Measurements from ENCODE around the gene BCO2.

DNA sequence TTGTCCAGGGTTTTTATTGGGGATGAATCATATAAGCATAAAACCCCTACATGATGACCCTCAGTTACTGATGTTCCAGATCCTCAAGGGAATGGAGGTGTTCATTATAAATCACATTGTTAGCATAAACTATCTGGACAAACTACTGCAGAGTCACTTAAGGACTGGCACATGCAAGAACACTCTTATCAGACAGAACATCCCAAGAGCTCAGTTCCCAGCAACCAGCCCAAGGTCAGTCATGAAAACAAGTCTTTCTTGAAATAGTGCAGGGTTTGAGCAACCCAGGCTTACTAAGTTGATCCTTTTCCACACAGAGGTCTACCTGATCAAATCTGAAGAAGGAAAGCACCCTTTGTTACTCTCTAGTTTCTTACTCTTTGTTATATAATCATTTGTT, 37.4 kb downstream of the BCO2 start:
- no peak for TF ChIP-seq POLR2AphosphoS5 (IDR thresholded peaks at IDR 0.05)
- no peak for TF ChIP-seq POLR2A (IDR thresholded peaks at IDR 0.05)
- TF ChIP-seq CTCF (IDR thresholded peaks at IDR 0.05), result no peak

All from prostate gland (tissue), 2 donors.